ENCODE data around the gene OVAAL.

The OVAAL gene

DNA sequence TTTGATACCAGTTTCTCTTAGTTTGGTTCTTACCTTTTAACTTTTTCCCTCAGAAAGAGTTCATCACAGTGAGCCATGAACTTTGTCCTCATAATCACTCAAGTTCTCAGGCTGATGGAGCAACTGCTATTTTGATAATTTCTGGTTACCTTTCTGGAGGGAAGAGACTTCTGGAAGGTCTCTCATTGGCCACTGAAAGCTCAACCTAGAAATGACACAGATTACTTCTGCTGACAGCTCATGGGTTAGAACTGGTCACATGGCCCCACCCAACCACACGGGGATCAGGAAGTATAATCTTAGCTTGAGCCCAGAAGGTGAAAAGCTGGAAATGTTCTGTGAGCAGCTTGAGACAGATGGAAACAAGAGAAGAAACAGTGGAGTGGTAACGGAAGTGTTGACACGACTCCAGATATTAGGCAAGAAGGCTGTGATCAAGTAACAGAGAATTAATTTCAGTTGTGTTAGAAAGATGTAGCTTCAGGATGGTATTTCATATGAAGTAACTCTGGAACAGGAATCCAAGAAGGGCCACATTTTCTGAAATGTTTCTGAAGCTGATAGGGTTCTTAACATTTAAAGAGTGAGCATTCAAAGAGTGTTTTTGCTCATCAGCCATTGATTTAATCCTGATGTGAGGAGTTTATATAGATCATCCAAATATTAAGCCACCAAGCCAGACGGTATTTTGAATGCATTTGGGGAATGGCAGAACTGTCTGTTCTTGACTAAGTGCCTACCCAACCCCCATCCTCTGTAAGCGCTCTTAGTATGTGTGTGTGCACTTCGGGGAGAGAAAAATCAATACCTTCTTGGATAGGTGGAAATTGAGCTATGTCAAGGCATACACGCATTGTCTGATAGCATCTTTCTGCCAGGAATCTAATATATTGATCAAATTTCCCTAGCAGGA is 51.1 kb downstream of the OVAAL start:
- TF ChIP-seq CTCF (IDR thresholded peaks at IDR 0.05; ENCODE audit: poor library complexity, severe bottlenecking): no peak
- no peak overlapping the region for H3K27ac ChIP-seq (ENCODE audit: poor library complexity, severe bottlenecking)
- H3K4me3 ChIP-seq (ENCODE audit: severe bottlenecking): no peak overlapping the region
- DNase-seq (ENCODE audit: low spot score) (no peak), ATAC-seq (ENCODE audit: low read depth) (no peak)
- no peaks in the 10 kb centered on the region for H3K9me3 ChIP-seq (ENCODE audit: severe bottlenecking)
- H3K4me1 ChIP-seq (ENCODE audit: insufficient read depth, poor library complexity, severe bottlenecking): peaks cover 12% of the 10 kb centered on the region
- H3K27me3 ChIP-seq (ENCODE audit: insufficient read depth, poor library complexity, severe bottlenecking): no peaks in the 10 kb centered on the region
- no peaks in the 10 kb centered on the region for H3K36me3 ChIP-seq (ENCODE audit: low read depth)

GRCh38 chr1:180610556-180611015 is 51.8 kb downstream of the OVAAL start:
- no peak for DNase-seq (ENCODE audit: low spot score)
- no peak for TF ChIP-seq CTCF (IDR thresholded peaks at IDR 0.05; ENCODE audit: poor library complexity, severe bottlenecking)
- ATAC-seq (ENCODE audit: low read depth): no peak
- Histone ChIP-seq H3K9me3 (ENCODE audit: severe bottlenecking) (no peaks in the 10 kb centered on the region), H3K4me1 (ENCODE audit: insufficient read depth, poor library complexity, severe bottlenecking) (peaks cover 12% of the 10 kb centered on the region), H3K36me3 (ENCODE audit: low read depth) (no peaks in the 10 kb centered on the region), H3K27ac (ENCODE audit: poor library complexity, severe bottlenecking) (no peak overlapping the region), H3K4me3 (ENCODE audit: severe bottlenecking) (no peak overlapping the region), H3K27me3 (ENCODE audit: insufficient read depth, poor library complexity, severe bottlenecking) (no peaks in the 10 kb centered on the region)

DNA sequence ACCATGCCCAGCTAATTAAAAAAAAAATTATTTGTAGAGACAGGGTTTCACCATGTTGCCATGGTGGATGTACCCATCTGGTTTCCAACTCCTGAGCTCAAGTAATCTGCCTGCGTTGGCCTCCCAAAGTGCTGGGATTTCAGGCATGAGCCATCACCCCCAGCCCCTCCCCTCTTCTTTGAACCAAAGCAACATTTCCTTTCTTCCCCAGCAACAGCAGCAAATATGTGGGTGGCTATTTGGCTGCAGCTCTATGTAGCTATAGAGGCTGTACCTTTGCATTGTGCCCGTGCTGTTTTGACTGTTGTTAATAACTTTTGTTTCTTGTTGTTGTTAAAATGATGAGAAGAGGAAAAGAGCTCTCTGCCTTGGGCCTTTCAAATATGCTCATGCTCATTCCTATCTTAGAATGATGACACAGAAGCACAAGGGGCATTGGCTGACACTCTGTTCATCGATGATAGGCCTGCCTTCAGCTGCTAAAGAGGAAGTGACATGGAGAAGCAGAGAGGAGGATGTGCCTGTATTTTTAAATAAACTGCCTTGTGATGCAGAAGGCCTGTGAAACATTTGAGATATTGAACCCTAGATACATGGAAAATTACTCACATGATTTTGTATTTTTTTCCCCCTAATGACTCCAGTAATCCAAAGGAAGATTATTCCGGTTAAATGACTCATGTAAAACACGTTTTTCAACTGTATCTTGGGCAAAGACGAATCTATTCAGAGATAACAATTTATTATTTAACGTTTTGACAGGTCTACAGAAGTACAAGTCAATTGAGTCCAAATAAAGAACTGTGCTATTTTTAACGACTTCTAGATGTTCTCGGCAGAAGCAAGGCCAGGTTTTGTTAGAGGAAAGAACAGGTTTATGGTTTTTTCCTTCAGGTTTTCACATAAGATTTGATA is 52.5 kb downstream of the OVAAL start:
- Histone ChIP-seq H3K9me3 (ENCODE audit: severe bottlenecking) (no peaks in the 10 kb centered on the region), H3K4me1 (ENCODE audit: insufficient read depth, poor library complexity, severe bottlenecking) (peaks cover 12% of the 10 kb centered on the region), H3K27me3 (ENCODE audit: insufficient read depth, poor library complexity, severe bottlenecking) (no peaks in the 10 kb centered on the region), H3K4me3 (ENCODE audit: severe bottlenecking) (no peak overlapping the region), H3K36me3 (ENCODE audit: low read depth) (no peaks in the 10 kb centered on the region), H3K27ac (ENCODE audit: poor library complexity, severe bottlenecking) (peak overlapping the region; percentile 15)
- TF ChIP-seq CTCF (IDR thresholded peaks at IDR 0.05; ENCODE audit: poor library complexity, severe bottlenecking): no peak
- peak; percentile 23; the same call in 1 of the 3 replicates for ATAC-seq (ENCODE audit: low read depth)
- no peak for DNase-seq (ENCODE audit: low spot score)

DNA sequence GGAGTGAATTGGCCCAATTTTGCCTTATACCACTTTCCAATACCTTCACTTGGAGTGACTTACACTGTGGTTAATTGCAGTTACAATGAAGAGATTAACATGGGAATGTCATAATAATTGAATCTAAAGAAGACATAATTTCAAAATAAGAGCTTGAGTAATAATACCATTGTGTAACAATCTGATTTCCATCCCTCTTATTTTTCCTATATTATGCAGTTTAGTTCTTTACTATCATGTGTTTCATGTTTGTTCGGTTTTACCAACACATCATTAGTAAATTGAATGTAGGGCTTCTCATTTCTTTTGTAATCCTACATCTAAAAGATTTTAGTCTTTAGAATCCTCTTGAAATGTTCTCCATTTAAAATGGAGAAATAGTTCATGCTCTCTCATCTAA is 53.9 kb downstream of the OVAAL start:
- H3K9me3 ChIP-seq (ENCODE audit: severe bottlenecking): no peaks in the 10 kb centered on the region
- ATAC-seq (ENCODE audit: low read depth) (no peak), DNase-seq (ENCODE audit: low spot score) (no peak)
- H3K4me1 ChIP-seq (ENCODE audit: insufficient read depth, poor library complexity, severe bottlenecking): peaks cover 12% of the 10 kb centered on the region
- no peak overlapping the region for H3K27ac ChIP-seq (ENCODE audit: poor library complexity, severe bottlenecking)
- no peaks in the 10 kb centered on the region for H3K27me3 ChIP-seq (ENCODE audit: insufficient read depth, poor library complexity, severe bottlenecking)
- TF ChIP-seq CTCF (IDR thresholded peaks at IDR 0.05; ENCODE audit: poor library complexity, severe bottlenecking): no peak
- no peaks in the 10 kb centered on the region for H3K36me3 ChIP-seq (ENCODE audit: low read depth)
- no peak overlapping the region for H3K4me3 ChIP-seq (ENCODE audit: severe bottlenecking)

All from RWPE2 (cell line).